ENCODE results near the gene FARP2. TPM values are rescaled to one million over a fixed set of nuclear protein-coding genes. Genes with fewer than 3 reads are reported as not detected.
A peak's percentile ranks its signal among the peaks of the same experiment; 100 is the strongest.

FARP2 gene
- total RNA-seq, 2 donors from 2014 or later, result 30.1 to 44.2 TPM

GRCh38 chr2:241542278-241542605 is 186.2 kb downstream of the FARP2 start:
- ATAC-seq (no peak), DNase-seq (peak in 2 of 4 donors; percentile 9 to 39)
- no peak for TF ChIP-seq CTCF (IDR thresholded peaks at IDR 0.05)
- no peak for TF ChIP-seq POLR2A (IDR thresholded peaks at IDR 0.05)
- Histone ChIP-seq H3K27ac (no peak overlapping the region), H3K4me1 (peaks cover 17% of the 10 kb centered on the region), H3K27me3 (no peaks in the 10 kb centered on the region), H3K4me3 (no peak overlapping the region), H3K9me3 (no peaks in the 10 kb centered on the region), H3K36me3 (replicated peaks in 1 of 2; ENCODE audit: insufficient read depth in 1 of 2, low read depth in 2 of 2) (no peaks in the 10 kb centered on the region)
- intact Hi-C loops (cut with DNase I), result no loop called here
- WGBS, 2 donors, result 63 to 65% methylated on average over 12 to 15 of the region's 15 CpGs

Small RNAs within 50 kb of the gene (microRNA-seq; reads per million reads assigned to microRNA genes)
- gene MIR3133 (ENCODE audit: borderline number of aligned reads in 2 of 2, borderline replicate concordance in 2 of 2), result 0 reads per million in 2 donors

Small RNAs within 50 kb of the gene (small RNA-seq; reads per million reads assigned to genes)
- not detected for gene MIR3133

Other genes with a start within 250 kb of the FARP2 start
- 10 to 100 TPM in 1 of 2 donors, 1 to 10 TPM in 1; 7.5 to 15.8 TPM for gene PASK, start 206.8 kb upstream of the FARP2 start, total RNA-seq
- 10 to 100 TPM; 27.0 to 99.4 TPM for gene PPP1R7, start 205.8 kb upstream of the FARP2 start, total RNA-seq
- gene ANO7, start 167.6 kb upstream of the FARP2 start, total RNA-seq, result 1 to 10 TPM in 1 of 2 donors, under 1 TPM in 1; 0.99 to 1.6 TPM
- gene HDLBP, start 40.6 kb upstream of the FARP2 start, total RNA-seq, result 100 to 1,000 TPM; 501 to 612 TPM
- 100 to 1,000 TPM; 226 to 271 TPM for gene SEPTIN2, start 40.4 kb upstream of the FARP2 start, total RNA-seq
- 100 to 1,000 TPM; 129 to 144 TPM for gene STK25, start 152.3 kb downstream of the FARP2 start, total RNA-seq
- 10 to 100 TPM; 33.2 to 62.3 TPM for gene BOK, start 202.5 kb downstream of the FARP2 start, total RNA-seq

All from body of pancreas (tissue), 4 donors.